ENCODE measurements around the gene HOMER3.
"Not testable (repeated sequence)": the region's sequence is repeated elsewhere in the genome, so short reads cannot be mapped to it uniquely, and the experiment has no call there.

HOMER3 gene

GRCh38 chr19:18922228-18922985 is 18.6 kb downstream of the HOMER3 start:
- DNase-seq (ENCODE audit: low read depth in 3 of 3) = no peak

- DNase-seq (ENCODE audit: low read depth in 3 of 3) = no peak
Observed at GRCh38 chr19:18921593-18921992, 19.4 kb downstream of the HOMER3 start.

- DNase-seq (ENCODE audit: low read depth in 3 of 3) = no peak
Observed at GRCh38 chr19:18920400-18920799, 20.6 kb downstream of the HOMER3 start.

GRCh38 chr19:18919900-18920214 is 21.2 kb downstream of the HOMER3 start:
- DNase-seq (ENCODE audit: low read depth in 3 of 3) = no peak

- peak; percentile 97 for DNase-seq (ENCODE audit: low read depth in 3 of 3)
Observed at GRCh38 chr19:18919086-18919899, 21.7 kb downstream of the HOMER3 start, which contains the start of the genes COPE and DDX49. COPE (minus strand) TSS chr19:18919387; CDS start chr19:18919348, 39 bp downstream. DDX49 (plus strand) TSS chr19:18919715; CDS start chr19:18919742, 27 bp downstream.

- not testable (repeated sequence) for DNase-seq (ENCODE audit: low read depth in 3 of 3)
Observed at GRCh38 chr19:18917593-18917992, 23.4 kb downstream of the HOMER3 start.

- no peak for DNase-seq (ENCODE audit: low read depth in 3 of 3)
Observed at GRCh38 chr19:18915639-18916038, 25.4 kb downstream of the HOMER3 start.

- no peak for DNase-seq (ENCODE audit: low read depth in 3 of 3)
Observed at GRCh38 chr19:18913466-18913865, 27.6 kb downstream of the HOMER3 start.

- DNase-seq (ENCODE audit: low read depth in 3 of 3) = no peak
Observed at GRCh38 chr19:18912933-18913332, 28.1 kb downstream of the HOMER3 start.

- no peak for DNase-seq (ENCODE audit: low read depth in 3 of 3)
Observed at GRCh38 chr19:18910801-18911436, 30.1 kb downstream of the HOMER3 start.

- DNase-seq (ENCODE audit: low read depth in 3 of 3) = no peak
Observed at GRCh38 chr19:18910010-18910409, 31.0 kb downstream of the HOMER3 start.

- no peak for DNase-seq (ENCODE audit: low read depth in 3 of 3)
Observed at GRCh38 chr19:18908917-18909619, 31.9 kb downstream of the HOMER3 start.

- no peak for DNase-seq (ENCODE audit: low read depth in 3 of 3)
Observed at GRCh38 chr19:18906605-18907519, 34.2 kb downstream of the HOMER3 start.

GRCh38 chr19:18905513-18906236 is 35.3 kb downstream of the HOMER3 start:
- no peak for DNase-seq (ENCODE audit: low read depth in 3 of 3)

- DNase-seq (ENCODE audit: low read depth in 3 of 3) = no peak
Observed at GRCh38 chr19:18905058-18905456, 36.0 kb downstream of the HOMER3 start.

GRCh38 chr19:18904334-18905057 is 36.5 kb downstream of the HOMER3 start:
- no peak for DNase-seq (ENCODE audit: low read depth in 3 of 3)

- no peak for DNase-seq (ENCODE audit: low read depth in 3 of 3)
Observed at GRCh38 chr19:18903156-18904037, 37.6 kb downstream of the HOMER3 start.

- DNase-seq (ENCODE audit: low read depth in 3 of 3) = not testable (repeated sequence)
Observed at GRCh38 chr19:18902519-18902918, 38.5 kb downstream of the HOMER3 start.

Data from stimulated activated CD4-positive, alpha-beta T cell treated with anti-CD3 and anti-CD28 coated beads, TNF-alpha, amount 100 ng/mL, for 24 hours (primary cell).